GM18526 (cell line): ENCODE measurements around the gene TFAP2D.

Experiments used
- POLR2A ChIP-seq: IDR thresholded peaks from 3 replicates; pipeline ENCODE4 v1.6.1; 2011; ENCODE audit not compliant: insufficient read length; ENCODE audit errors: extremely low read depth

TFAP2D gene

GRCh38 chr6:50791900-50792508 is 78.7 kb downstream of the TFAP2D start:
- TF ChIP-seq POLR2A: no peak

DNA sequence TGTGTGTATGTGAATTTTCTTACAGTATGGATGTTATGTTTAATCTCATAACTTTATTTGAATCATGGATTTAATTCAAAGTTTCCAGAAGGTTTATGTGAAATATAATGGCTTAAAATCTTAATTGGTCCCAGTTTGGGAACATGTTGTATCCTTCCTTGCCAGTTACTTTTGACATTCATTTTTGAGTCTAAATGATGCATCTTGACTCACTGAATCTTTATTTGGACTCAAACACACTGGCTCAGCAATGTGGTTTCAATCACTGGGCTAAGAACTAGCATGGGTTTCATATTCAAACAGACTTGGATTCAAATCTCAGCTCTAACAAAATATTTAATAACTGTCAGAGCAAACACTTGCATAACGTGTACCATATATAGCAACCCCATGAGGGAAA is 79.4 kb downstream of the TFAP2D start:
- TF ChIP-seq POLR2A: no peak

DNA sequence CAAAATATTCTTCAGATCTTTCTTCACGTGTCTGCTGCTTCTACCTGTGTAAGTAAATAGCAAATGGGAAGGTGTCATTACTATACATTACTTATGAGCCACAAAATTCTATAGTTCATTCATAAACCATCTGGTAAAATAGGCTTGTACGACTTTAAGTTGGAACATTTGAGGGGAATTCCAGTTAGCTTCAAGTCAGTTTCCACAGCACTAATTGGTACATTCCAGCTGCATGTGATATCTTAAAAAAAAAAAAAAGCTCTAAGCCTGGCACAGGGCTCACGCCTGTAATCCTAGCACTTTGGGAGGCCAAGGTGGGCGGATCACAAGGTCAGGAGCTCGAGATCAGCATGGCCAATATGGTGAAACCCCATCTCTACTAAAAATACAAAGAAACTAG is 82.2 kb downstream of the TFAP2D start:
- no peak for TF ChIP-seq POLR2A

DNA sequence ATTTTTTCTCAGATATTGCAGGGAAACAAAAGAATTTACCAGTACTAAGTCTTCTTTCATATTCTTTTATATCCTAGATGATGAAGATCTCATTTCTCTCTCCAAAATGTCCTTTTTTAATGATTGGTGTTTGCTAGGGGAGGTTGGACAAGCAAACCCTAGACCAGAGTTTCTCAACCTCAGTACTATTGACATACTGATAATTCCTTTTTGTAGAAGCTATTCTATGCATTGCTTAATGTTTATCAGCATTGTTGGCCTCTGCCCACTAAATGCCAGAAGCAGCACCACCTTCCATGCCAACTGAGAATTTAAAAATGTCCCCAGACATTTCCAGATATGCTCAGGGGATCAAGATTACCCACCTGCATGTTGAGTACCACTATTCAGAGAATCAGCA is 91.0 kb downstream of the TFAP2D start:
- TF ChIP-seq POLR2A: no peak

- no peak for TF ChIP-seq POLR2A
Measured at GRCh38 chr6:50807035-50807434, 93.7 kb downstream of the TFAP2D start.

- TF ChIP-seq POLR2A: no peak
Measured at GRCh38 chr6:50815436-50816114, 102.2 kb downstream of the TFAP2D start.

DNA sequence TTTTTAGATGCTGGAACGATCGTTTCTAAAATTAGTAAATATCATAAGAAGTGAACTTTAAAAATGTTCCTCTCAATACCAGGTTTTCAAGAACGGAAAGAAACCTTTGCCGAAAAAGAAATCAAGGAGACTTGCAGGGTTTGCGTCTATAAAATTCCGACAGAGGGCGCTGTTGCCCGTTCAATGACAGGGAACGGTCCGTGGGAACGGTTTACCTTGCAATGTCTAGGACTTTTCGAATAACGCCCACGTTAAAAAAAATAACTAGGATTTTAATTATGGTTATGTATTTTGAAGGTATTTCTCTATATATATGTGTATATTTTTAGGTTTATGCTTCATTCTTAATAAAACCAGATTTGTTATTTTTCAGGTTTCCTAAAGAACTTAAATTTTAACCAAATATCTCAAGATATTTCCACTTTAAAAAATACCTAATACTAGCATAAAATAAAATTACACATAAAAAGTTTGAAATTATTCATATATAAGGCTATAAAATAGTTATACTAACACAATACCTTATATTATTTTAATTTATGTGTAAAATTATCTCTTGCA is 102.9 kb downstream of the TFAP2D start:
- no peak for TF ChIP-seq POLR2A

DNA sequence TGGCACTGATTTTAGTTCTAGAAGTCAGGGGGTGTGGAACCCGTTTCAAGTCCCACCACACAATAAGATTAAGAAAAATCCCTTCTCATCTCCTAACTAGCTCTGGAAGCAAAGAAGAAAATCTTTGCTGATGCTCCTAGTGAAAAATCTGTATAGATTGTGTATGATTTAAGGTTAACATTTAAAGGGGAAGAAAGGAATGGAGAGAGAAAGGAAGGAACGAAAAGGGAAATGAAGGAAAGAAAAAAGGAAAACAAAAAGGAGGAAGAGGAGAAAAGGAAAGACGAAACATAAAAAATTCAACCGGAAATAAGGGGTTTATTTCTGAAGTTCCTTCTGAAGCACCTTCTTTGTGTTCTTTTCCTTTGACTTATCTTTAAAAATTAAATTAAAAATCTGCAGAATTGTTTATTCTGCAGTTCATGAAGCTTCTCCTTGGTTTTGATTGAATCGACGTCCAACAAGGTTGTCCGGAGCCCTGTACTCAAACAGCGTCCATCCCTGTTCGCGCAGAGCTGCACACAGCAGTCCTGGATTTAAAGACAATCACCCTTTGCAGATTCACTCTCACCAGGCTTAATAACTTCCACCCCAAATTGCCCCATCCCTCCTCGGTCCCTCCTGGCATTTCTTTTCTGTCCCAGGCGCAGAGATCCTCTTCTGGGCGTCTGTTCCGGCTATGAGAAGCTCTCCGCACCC is 103.8 kb downstream of the TFAP2D start:
- TF ChIP-seq POLR2A: no peak

DNA sequence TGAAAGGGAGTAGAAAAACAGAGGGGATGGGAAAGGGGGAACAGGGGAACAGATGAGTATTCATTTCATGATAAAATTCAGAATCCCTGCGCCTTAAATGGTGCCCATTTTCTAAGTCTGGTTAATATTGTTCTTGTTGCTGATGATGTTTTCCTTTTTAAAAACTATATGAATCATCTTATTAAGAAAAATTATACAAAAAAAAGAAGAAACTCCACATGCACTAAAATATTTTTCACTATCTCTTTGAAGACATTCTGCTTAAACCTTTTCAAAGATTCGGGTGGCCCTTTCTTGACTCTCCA is 104.3 kb downstream of the TFAP2D start:
- TF ChIP-seq POLR2A: no peak

DNA sequence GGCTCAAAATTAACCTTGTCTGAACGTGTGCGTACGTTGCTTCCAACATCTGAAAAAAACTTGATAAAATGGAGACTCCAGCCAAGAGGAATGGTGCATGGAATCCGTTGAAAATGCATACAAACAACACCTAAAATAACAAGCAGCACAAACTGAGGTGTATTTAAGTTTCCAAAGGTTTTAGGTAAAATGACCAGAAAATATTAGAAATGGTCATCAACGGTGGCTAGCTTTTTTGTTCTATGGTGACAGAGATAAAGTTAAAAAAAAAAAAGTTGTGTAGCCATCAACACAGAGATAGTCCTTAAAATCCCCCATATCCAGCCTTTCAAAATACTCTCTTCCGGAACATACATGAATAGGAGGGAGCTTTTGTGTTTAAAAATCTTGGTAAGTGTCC is 104.7 kb downstream of the TFAP2D start:
- TF ChIP-seq POLR2A: no peak

DNA sequence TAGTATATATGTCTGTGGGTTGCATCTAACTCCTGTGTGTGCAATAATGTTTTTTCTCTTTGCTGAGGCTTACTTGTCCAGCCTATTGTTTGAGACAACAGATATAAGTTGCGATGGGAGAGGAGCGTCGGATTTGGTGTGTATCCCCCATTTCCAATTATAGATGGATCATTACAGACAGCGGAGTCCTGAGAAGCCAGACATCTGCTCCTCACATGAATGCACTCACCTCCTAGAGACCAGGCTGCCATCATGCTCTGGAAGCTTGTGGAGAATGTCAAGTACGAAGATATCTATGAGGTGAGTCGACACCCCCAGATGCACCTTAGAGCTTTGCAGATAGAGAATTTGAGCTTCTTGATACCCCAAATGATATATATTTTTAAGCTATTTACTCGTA is 105.3 kb downstream of the TFAP2D start, which contains the start of gene TFAP2B:
Gene TFAP2B (plus strand): TSS at position 199 of the 400 bp plus-strand sequence. CDS start 21 bp downstream, at position 220.
- no peak for TF ChIP-seq POLR2A

DNA sequence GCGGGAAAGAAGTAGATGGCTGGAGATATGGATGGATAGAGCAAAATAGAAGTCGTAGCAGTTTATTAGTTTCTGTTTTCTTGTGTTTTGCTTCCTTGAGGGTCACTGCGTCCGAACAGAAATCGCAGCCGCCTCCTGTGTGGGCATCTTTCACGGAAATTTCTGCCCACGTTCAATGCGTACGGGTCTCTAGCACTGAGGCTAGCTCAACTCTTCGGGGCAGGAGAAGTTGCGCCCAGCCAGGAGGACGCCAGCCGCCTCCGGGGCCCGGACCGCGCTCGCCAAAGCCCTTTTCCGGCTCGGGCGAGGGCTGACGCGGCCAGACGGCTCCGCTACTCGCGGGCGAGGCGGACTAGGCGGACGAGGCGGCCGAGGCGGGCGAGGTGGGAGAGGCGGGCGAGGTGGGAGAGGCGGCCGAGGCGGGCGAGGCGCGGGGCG is 106.2 kb downstream of the TFAP2D start:
- no peak for TF ChIP-seq POLR2A

GRCh38 chr6:50819904-50820868 is 106.9 kb downstream of the TFAP2D start:
- no peak for TF ChIP-seq POLR2A

DNA sequence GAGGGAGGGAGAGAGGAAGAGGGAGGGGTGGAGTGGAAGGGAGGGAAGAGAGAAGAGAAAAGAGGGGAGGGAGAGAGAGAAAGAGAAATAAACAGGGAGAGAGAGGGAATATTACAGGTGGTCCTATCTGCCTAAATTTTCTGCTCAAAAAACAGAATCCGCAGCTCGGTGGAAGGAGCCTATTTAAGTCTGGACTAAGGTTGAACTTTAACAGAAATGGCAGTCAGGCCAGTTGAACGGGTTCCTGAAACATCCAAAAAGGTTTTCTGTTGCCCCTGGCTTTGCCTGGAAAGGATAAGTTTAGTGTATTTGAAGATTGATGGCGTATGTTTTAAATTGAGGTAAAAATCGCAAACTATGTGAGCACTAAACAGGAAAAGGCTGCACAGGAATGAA is 107.5 kb downstream of the TFAP2D start:
- TF ChIP-seq POLR2A: no peak

- TF ChIP-seq POLR2A: no peak
Measured at GRCh38 chr6:50821441-50822077, 108.2 kb downstream of the TFAP2D start.

GRCh38 chr6:50822078-50822476 is 108.8 kb downstream of the TFAP2D start:
- TF ChIP-seq POLR2A: no peak
